Fibroblast of lung (primary cell): Measurements from ENCODE around the gene COL18A1. TPM values are rescaled to one million over a fixed set of nuclear protein-coding genes. Genes with fewer than 3 reads are reported as not detected.

Experiments
- DNase-seq, 2 donors: peaks; one replicate each; pipeline versions ENCODE4 v3.0.0 to v3.0.0-alpha.2; 2010; ENCODE audit warnings: low read depth in 2 of 2
- H2AFZ ChIP-seq: 2 replicates; pipeline ENCODE4 v1.5.1; 2012; ENCODE audit warnings: low read length, control low read depth, inconsistent platforms
- H3K27ac ChIP-seq: 2 replicates; pipeline ENCODE4 v1.5.1; 2011; ENCODE audit warnings: low read length, control low read depth; ENCODE audit not compliant: insufficient read depth
- H3K27me3 ChIP-seq: 2 replicates; pipeline ENCODE4 v1.5.1; 2011; ENCODE audit warnings: mild to moderate bottlenecking, low read length; ENCODE audit not compliant: control insufficient read depth, insufficient read depth
- H3K36me3 ChIP-seq: 2 replicates; pipeline ENCODE4 v1.5.1; 2011; ENCODE audit warnings: low read length; ENCODE audit not compliant: control insufficient read depth, insufficient read depth
- H3K4me1 ChIP-seq: 2 replicates; pipeline ENCODE4 v1.5.1; 2011; ENCODE audit warnings: low read length; ENCODE audit not compliant: control insufficient read depth, insufficient read depth; ENCODE audit errors: extremely low read depth
- H3K4me2 ChIP-seq: 2 replicates; pipeline ENCODE4 v1.5.1; 2011; ENCODE audit warnings: low read length, control low read depth; ENCODE audit not compliant: insufficient read depth; ENCODE audit errors: extremely low read depth
- H3K4me3 ChIP-seq, 4 experiments: fragments of 200-600 bp in 1 of 4; sonication (generic) in 1 of 4; replicated peaks in 1 of 4; 2 replicates each; pipeline ENCODE4 v1.5.1; 2011 to 2016; ENCODE audit warnings: low read length in 4 of 4, low read depth in 3 of 4, mild to moderate bottlenecking in 3 of 4, control low read depth in 2 of 4, inconsistent platforms in 1 of 4, mixed read lengths in 1 of 4; ENCODE audit not compliant: insufficient read depth in 1 of 4; ENCODE audit errors: control extremely low read depth in 1 of 4
- H3K79me2 ChIP-seq: 2 replicates; pipeline ENCODE4 v1.5.1; 2012; ENCODE audit warnings: mild to moderate bottlenecking, low read length, inconsistent platforms; ENCODE audit not compliant: control insufficient read depth, insufficient read depth
- H3K9ac ChIP-seq: 2 replicates; pipeline ENCODE4 v1.5.1; 2011; ENCODE audit warnings: mild to moderate bottlenecking, low read length, control low read depth; ENCODE audit not compliant: insufficient read depth
- H3K9me3 ChIP-seq: 2 replicates; pipeline ENCODE4 v1.5.1; 2012; ENCODE audit warnings: low read depth, low read length; ENCODE audit not compliant: control insufficient read depth, insufficient read depth
- H4K20me1 ChIP-seq: 2 replicates; pipeline ENCODE4 v1.5.1; 2011; ENCODE audit warnings: low read length; ENCODE audit not compliant: control insufficient read depth, insufficient read depth; ENCODE audit errors: extremely low read depth
- EZH2 ChIP-seq: IDR thresholded peaks from 2 replicates; pipeline ENCODE4 v1.5.1; 2012; ENCODE audit warnings: low read length, control low read depth, mild to moderate bottlenecking; ENCODE audit errors: missing control alignments
- polyA plus RNA-seq, 2 donors: library from polyadenylated mRNA; depleted of rRNA in 1 of 2; stranded (reverse) in 1 of 2; unstranded in 1 of 2; fragments of >200 nt; gene quantifications; 2 replicates each; pipeline ENCODE4 v1.2.1, GENCODE V29; 2011 to 2012; ENCODE audit warnings: missing spikeins in 1 of 2
- total RNA-seq: library from RNA; depleted of rRNA; stranded (reverse); fragments of >200 nt; gene quantifications from 2 replicates; pipeline ENCODE4 v1.2.1, GENCODE V29; 2014
- TF ChIP-seq, protein P1 (sequence below), 2 donors: IDR thresholded peaks in 1 of 2; conservative IDR thresholded peaks in 1 of 2; 1 replicate in 1 of 2; 2 replicates in 1 of 2; pipeline ENCODE4 v1.5.1; 2011 to 2012; ENCODE audit warnings: low read length in 2 of 2, control low read depth in 1 of 2, inconsistent platforms in 1 of 2, low read depth in 1 of 2, mild to moderate bottlenecking in 1 of 2

COL18A1 gene
- total and polyA plus RNA-seq, 2 donors (not counting 1 experiment from before 2014, with no cell fraction given) = 24.3 to 38.8 TPM

DNA sequence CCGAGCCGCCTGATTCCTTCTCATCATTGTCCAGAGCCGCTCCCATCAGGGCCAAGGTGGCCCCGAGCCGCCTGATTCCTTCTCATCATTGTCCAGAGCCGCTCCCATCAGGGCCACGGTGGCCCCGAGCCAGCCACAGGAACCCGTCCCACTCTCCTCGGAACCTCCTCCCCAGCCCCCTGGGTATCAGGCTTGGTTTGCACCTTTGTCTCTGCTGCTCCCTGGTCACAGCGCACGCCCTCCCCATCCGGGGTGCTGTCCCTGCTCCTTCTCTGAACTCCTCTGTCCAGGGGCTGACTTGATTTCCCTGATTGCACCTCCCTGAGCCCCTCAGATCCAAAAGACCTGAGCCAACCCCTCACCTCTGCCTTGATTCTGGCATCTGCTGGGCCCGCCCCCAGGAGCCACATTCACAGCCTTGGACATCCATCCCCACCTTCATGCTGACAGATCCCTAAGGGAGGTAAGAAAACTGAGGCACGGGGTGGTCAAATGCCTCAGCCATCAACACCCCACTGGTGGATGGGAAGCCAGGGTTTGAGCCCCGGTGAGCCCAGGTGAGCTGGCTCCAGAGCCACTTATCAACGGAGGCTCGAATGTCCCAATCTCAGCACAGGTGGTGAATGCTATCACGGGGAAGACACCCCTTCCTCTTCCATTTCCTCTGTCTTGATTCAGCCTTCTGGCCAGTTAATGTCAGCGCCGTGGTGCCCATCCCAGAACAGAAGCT lies 25.6 kb upstream of the COL18A1 start:
- no peak overlapping the region for H3K4me2 ChIP-seq
- H4K20me1 ChIP-seq = no peaks in the 10 kb centered on the region
- peaks cover 2% of the 10 kb centered on the region for H3K4me1 ChIP-seq
- H3K27me3 ChIP-seq = no peaks in the 10 kb centered on the region
- no peaks in the 10 kb centered on the region for H3K36me3 ChIP-seq
- no peaks in the 10 kb centered on the region for H3K9me3 ChIP-seq
- H3K4me3 ChIP-seq = no peak overlapping the region
- no peak for DNase-seq
- H3K79me2 ChIP-seq = no peaks in the 10 kb centered on the region
- no peak overlapping the region for H3K27ac ChIP-seq
- no peak for TF ChIP-seq EZH2
- TF ChIP-seq, protein P1, sequence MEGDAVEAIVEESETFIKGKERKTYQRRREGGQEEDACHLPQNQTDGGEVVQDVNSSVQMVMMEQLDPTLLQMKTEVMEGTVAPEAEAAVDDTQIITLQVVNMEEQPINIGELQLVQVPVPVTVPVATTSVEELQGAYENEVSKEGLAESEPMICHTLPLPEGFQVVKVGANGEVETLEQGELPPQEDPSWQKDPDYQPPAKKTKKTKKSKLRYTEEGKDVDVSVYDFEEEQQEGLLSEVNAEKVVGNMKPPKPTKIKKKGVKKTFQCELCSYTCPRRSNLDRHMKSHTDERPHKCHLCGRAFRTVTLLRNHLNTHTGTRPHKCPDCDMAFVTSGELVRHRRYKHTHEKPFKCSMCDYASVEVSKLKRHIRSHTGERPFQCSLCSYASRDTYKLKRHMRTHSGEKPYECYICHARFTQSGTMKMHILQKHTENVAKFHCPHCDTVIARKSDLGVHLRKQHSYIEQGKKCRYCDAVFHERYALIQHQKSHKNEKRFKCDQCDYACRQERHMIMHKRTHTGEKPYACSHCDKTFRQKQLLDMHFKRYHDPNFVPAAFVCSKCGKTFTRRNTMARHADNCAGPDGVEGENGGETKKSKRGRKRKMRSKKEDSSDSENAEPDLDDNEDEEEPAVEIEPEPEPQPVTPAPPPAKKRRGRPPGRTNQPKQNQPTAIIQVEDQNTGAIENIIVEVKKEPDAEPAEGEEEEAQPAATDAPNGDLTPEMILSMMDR (conservative IDR thresholded peaks at IDR 0.05 in 1 of 2, IDR thresholded peaks at IDR 0.05 in 1 of 2; ENCODE audit: low read depth in 1 of 2, low read length in 2 of 2) = no peak
- H3K9ac ChIP-seq = no peak overlapping the region
- H2AFZ ChIP-seq = no peak overlapping the region

DNA sequence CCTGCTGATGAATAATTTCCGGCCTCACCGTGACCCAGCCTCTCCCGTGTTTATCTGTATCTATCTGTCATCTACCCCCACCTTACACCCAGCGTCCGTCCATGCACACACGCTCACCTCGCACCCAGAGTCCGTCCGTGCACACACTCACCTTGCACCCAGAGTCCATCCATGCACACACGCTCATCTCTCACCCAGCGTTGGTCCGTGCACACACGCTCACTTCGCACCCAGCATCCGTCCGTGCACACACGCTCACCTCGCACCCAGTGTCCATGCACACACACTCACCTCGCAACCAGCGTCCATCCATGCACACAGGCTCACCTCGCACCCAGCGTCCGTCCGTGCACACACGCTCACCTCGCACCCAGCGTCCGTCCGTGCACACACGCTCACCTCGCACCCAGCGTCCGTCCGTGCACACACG lies 25.0 kb upstream of the COL18A1 start:
- no peak overlapping the region for H3K4me2 ChIP-seq
- H3K27ac ChIP-seq = no peak overlapping the region
- no peak overlapping the region for H3K4me3 ChIP-seq
- no peak overlapping the region for H3K9ac ChIP-seq
- no peaks in the 10 kb centered on the region for H4K20me1 ChIP-seq
- H2AFZ ChIP-seq = no peak overlapping the region
- H3K9me3 ChIP-seq = no peaks in the 10 kb centered on the region
- H3K79me2 ChIP-seq = no peaks in the 10 kb centered on the region
- H3K4me1 ChIP-seq = peaks cover 2% of the 10 kb centered on the region
- H3K27me3 ChIP-seq = no peaks in the 10 kb centered on the region
- TF ChIP-seq, protein P1 (conservative IDR thresholded peaks at IDR 0.05 in 1 of 2, IDR thresholded peaks at IDR 0.05 in 1 of 2; ENCODE audit: low read depth in 1 of 2, low read length in 2 of 2) = no peak
- no peak for TF ChIP-seq EZH2
- no peak for DNase-seq
- H3K36me3 ChIP-seq = no peaks in the 10 kb centered on the region

DNA sequence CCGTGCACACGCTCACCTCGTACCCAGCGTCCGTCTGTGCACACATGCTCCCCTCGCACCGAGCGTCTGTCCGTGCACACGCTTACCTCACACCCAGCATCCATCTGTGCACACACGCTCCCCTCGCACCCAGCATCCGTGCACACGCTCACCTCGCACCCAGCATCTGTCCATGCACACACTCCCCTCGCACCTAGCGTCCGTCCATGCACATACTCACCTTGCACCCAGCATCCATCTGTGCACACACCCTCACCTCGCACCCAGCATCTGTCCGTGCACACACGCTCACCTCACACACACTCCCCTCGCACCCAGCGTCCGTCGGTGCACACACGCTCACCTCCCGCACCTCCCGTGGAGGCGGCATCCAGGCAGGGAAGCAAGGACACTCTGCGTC lies 24.4 kb upstream of the COL18A1 start:
- H2AFZ ChIP-seq = no peak overlapping the region
- no peak for TF ChIP-seq EZH2
- TF ChIP-seq, protein P1 (conservative IDR thresholded peaks at IDR 0.05 in 1 of 2, IDR thresholded peaks at IDR 0.05 in 1 of 2; ENCODE audit: low read depth in 1 of 2, low read length in 2 of 2) = no peak
- no peaks in the 10 kb centered on the region for H3K9me3 ChIP-seq
- no peaks in the 10 kb centered on the region for H3K79me2 ChIP-seq
- no peak overlapping the region for H3K9ac ChIP-seq
- no peak for DNase-seq
- no peak overlapping the region for H3K27ac ChIP-seq
- no peak overlapping the region for H3K4me3 ChIP-seq
- H3K4me1 ChIP-seq = peaks cover 2% of the 10 kb centered on the region
- H4K20me1 ChIP-seq = no peaks in the 10 kb centered on the region
- no peaks in the 10 kb centered on the region for H3K36me3 ChIP-seq
- H3K27me3 ChIP-seq = no peaks in the 10 kb centered on the region
- no peak overlapping the region for H3K4me2 ChIP-seq
